NCI-H510A (cell line): Measurements from ENCODE around the gene BAIAP2.

ENCODE experiments used
- DNase-seq: peaks from one replicate; lab custom pipeline; 2025; lab: John Stamatoyannopoulos, UW

The BAIAP2 gene

DNA sequence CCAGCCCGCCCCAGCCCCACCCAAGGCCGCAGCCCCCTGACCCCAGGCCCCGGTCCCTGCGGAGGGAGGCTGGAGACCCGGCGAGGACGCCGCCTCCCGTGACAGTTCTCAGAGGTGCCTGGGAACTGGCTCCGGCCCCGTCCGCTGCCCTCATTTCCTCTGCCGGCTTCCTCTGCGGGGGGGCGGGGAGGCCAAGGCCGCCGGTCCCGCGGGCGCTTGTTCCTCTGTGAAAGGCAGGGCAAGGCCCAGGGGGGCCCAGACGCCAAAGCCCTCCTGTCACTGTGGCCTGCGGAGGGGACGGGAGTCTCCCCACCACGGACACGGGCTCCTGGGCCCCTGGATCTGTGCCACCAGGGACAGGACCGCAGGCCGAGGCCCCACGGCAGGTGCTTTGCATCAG lies 125.4 kb downstream of the BAIAP2 start:
- DNase-seq, result no peak

DNA sequence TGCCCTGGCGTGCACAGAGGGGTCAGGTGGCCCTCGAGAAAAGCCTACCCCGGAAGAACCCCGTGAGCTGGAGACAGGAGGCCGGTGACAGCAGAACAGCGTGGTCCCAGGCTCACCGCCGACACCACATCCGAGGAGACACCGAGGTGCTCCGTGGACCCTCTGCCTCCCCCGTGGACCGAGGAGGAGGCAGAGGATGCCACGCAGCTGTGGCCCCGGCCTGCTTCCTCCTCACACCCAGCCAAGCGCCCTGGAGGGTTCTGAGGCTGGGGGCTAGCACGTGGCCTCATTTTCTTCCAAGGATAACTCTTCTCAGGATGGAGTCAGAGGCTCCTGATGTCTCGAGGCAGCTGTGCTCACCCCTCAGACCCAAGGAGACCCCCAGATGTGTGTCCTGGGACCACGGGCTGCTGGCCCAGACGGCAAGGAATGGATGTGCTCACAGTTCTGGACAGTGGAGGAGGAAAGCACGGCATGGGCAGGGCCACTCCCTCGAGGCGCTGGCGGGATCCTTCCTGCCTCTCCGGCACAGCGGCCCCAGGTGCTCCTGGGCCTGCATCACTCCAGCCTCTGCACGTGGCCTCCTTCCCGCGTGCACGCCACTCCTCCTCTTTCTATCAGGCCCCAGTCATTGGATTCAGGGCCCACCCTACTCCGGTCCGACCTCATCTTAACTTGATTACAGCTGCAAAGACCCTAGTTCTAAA lies 125.9 kb downstream of the BAIAP2 start:
- no peak for DNase-seq

DNA sequence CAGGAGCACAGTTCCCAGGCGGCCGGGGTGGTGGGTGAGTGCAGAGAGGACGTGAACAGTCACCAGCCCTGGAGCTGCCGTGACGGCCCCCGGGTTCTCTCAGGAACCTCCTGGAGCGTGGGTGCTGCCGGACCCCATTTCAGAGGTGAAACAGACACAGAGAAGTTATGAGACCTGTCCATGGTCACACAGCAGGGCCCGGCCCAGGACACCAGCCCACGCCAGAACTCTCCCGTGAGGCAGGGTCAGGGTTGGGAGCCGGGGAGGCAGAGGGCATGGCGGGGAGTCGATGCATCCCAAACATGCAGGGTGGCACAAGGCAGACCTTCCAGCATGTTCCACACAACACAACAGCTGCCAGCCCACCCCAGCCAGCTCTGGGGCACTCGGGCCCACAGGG lies 126.6 kb downstream of the BAIAP2 start:
- DNase-seq, result no peak

DNA sequence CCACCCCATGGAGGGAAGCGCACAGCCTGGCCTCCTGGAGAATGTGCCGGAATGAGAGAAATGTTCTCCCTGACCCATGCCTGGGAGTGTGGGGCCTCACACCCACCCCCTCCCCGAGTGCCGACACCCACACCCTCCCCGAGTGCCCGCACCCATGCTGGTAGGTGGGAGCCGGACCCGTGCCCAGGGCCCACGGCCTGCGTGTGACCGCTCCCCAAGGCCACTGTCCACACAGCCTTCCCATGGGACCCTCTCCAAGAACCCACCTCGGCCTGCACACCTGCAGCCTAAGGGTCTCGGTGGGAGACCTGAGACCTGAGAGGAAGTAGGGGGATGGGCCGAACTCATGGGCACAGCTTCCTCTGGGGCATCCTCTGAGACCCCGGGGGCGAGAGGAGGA lies 127.0 kb downstream of the BAIAP2 start:
- no peak for DNase-seq

DNA sequence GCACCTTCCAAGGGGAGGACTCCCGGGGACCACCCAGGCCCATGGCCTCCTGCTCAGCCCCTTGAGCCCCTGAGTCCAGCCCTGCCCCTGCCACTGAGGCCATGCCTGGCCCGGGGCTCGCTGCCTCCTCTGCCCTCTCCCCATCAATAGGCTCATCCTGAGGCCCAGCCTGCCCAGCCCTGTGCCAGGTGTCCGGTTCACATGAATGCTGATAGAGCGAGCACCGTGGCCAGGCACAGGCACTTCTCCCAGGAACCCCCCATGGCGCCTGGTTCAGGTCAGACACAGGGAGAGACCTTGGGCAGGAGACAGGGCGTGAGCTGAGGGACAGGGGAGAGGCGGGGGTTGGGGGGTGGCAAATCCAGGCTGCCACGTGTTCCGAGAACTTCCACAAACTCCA lies 127.5 kb downstream of the BAIAP2 start:
- no peak for DNase-seq

DNA sequence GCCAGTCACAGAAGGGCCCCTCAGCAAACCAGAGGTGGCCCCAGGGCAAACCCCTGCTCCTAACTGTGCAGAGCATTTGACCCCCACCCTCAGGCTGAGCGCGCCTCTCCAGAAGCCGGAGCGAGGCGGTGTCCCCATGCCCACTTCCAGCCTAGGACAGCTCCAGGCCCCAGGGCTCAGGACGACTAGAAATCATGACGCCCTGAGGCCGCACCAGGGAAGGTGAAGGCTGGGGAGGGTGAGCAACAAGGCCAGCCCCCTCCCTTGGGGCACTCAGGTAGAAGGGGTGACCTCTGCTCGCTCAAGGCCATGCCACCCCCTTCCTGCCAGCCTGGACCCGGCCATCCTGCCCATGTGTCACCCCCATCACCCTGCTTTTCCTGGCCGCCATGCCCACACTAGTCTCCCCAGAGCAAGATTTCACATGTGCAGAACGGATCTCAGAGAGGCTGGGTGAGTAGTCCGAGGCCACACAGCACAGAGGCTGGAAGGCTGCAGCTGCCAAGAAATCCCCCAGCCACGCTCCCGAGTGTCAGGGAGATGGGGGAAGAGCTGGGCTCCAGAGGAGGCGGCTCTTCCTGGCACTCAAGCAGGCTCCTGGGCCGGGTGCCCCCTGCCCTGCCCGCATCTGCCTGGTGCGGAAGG lies 128.2 kb downstream of the BAIAP2 start:
- no peak for DNase-seq

DNA sequence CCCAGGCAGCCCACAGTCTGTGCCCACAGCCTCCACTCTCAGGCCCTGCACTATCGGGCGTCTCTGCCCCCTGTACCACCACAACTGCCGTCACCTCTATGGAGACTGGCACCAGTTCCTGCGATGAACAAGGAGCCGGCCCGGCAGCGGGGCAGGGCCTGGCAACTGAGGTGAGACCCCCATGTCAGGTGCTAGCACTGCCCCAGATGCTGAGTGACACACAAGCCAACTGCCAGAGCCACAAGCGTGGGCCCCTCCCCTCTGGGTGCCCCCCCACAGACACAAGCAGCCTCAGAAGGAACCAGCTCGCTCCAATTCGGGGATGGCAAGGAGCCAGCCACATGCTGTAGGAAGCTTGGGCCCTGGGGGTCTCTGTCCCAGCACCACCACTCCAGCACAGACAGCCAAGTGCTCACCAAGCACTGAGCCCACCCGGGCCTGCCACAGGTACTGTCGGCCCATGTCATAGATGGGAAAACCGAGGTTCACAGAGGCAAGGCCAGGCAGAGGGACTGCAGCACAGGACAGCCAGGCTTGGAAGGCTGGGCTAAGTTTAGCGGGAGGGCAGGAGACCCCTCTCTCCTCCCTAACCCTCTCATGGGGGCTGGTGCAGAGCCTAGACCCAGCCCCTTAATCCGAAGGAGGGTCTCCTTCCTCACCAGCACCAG lies 128.9 kb downstream of the BAIAP2 start:
- no peak for DNase-seq

DNA sequence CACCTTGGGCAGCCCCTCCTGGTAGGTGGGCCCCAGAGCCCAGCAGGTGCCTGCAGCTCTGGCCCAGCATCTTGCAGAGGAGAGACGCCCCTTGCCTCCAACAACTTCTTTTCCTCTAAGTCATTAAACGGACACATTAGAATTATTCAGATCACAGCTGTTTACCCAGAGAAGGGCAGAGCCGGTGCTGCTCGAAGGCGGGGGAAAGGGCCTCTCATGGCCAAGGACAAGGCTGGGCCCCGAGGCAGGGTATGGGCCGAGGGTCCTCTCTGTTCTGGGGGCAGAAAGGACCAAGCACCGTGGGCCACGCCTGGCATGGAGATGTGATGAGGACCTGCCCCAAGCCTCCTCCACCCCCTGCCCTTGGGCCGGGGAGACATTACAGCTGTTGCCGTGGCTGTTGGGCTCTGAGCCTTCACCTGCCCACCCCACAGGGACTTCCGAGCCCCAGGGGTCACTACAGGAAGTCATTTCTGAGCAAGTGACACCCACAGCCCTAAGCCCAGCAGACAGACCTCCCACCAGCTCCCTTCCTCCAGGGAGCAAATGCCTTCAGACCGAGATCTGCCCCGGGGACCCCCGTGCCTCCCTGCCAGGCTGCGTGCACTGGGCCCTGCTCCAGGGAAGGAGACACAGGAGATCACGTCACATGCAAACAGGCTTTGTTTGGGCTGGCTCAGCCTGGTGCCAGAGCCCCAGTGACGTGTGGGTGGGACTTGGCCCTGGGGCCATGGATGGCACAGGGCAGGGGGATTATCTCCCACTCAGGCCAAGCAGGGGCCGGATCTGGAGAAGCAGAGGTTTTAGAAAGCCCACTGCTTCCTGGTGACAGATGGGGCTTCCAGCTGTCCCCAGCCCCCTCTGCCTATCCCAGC lies 129.7 kb downstream of the BAIAP2 start:
- no peak for DNase-seq

DNA sequence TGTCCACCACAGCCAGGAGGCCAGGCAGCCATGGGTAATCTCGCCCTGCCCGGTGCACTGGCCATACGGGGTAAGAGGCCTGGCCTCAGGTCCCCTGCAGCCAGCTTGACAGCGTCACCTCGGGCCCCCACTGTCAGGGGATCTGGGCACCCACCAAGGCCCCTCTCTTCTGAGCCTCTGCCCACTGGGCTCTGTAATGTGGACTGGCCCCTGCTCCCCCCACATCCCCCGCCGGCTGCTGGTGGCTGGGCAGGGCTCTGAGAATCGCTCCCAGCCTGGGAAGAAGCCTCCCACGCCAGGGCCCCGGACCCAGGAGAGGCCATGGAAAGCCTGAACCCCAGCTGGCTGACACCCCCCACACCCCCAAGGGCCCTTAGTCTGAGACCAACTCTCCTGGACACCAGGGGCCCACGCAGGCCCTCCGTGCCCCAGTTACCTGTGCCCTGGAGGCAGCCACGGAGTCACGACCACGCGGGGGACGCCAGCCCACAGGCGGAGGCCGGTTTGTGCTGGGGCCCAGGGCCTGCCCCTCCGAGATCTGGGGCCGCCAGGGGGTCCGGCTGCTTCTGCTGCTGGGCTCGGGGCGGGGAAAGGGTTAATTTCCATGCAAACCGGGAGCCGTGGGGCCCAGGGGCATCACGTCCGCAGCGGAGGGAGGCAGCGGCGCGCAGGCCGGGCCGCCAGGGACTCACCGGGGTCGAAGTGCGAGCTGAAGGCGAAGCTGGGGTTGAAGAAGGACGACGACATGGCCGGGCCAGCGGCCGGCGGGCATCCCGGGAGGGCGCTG lies 130.5 kb downstream of the BAIAP2 start, which contains the start of gene PVALEF:
Gene PVALEF (plus strand): TSS at position 262 of the 787 bp plus-strand sequence. CDS start 15,720 bp downstream, outside the sequence.
- DNase-seq, result no peak

DNA sequence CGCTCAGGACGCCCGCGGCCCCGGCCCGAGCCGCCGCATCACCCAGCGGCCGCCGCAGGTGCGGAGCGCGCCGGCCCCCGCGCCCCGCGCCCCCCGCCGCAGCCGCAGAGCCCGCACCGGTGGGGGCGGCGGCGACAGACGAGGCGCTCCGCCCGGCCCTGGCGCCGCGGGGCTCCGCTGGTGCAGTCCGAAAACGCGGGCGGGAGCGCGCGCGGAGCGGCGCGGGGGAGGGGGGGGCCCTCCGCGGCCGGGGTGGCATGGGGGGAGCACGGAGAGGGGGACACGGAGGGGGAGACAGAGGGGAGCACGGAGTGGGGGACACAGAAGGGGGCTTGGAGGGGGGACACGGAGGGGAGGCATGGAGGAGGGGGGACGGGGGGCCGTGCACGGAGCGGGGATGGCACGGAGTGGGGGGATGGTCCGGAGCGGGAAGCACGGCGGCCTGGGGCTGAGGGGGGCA lies 131.1 kb downstream of the BAIAP2 start, which contains the start of gene AATK:
Gene AATK (minus strand): TSS at position 189 of the 460 bp plus-strand sequence. CDS start 229 bp downstream, outside the sequence.
- no peak for DNase-seq
